ENCODE data around the gene CHRNB2.

CHRNB2 gene

DNA sequence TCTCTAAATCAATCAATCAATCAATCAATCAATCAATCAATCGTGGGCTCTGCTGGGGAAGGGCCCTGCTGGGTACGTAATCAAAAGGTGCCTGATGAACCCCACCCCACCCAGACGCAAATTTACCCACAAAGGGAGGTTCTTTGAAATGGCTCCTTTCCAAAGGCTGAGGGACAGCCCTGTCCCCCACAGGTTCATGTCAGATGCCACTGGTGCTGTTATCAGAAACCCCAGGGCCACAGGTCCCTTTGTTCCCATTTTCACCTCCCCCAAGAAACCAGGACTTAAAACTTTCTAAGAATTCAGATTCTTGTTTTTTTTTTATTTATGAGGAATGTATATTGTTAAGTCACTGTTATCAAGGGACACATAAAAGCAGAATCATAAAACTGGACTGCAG is 14.2 kb downstream of the CHRNB2 start:
- no peak for DNase-seq

DNA sequence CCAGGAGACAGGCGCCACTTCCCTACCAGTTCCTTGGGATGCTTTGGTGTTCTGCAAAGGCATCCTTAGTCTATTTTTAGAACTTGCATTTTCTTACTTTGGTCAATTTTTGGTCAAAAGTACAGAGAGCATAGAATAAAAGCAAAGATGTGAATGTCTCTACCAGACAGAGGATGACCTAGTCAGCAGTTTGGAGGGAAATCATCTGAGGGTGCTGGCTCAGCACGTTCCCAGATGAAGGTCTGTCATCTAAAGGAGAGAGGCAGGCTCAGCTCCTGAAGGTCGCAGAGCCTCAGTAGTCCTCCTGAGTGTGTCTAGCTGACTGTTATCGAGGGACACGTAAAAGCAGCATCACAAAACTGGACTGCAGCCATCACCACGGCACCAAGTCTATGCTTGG is 15.3 kb downstream of the CHRNB2 start:
- DNase-seq, result no peak

DNA sequence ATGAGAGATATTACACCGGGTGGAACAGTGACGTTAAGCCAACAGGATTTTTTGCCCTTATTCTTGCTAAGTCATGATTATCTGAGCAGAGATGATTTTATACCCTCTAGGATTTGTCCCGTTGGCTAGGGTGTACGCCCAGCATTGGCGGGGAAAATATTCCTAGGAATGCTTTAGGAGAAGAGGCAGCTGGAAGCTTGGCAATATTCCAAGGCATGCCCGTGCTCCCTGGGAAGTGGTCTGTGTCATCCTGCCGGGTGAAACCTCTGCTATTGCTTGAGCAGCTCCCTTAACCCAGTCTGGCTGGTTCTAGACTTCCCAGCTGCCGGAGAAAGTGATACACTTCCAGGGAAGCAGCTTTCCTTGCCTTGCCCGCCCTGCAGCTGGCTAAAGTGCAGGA is 16.2 kb downstream of the CHRNB2 start:
- no peak for DNase-seq

DNA sequence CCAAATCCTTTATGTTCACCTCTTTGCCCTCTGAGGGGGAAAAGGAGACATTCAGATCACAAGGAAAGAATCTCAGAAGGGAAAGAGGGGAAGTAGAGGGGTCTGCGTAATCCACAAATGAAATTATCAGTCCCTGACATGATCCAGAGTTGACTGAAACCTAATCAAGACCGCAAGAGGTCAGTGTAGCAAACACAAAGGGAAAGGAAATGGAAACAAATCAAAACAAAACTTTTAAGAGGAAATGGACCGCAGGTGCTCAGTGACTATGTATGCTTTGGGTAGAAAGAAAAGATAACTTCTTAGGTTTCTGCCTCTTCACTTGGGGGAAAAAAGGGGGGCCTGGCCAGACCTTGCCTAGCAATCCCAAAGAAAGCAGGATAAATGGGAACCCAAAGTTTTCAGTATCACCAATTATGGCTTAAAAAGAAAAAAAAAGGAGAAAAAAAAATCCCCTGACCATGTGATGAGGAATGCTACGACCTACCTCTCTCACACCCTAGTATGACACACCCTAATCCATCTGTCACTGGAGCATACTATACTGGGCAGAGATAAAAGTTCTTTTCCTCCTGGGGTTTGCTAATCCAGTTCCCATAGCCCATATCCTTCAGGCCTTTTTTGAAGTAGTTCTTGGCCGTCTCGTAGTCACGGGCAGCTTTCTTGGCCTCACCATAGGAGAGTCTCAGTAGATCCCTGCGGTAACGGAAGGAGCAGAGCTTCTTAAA is 16.9 kb downstream of the CHRNB2 start:
- no peak for DNase-seq

DNA sequence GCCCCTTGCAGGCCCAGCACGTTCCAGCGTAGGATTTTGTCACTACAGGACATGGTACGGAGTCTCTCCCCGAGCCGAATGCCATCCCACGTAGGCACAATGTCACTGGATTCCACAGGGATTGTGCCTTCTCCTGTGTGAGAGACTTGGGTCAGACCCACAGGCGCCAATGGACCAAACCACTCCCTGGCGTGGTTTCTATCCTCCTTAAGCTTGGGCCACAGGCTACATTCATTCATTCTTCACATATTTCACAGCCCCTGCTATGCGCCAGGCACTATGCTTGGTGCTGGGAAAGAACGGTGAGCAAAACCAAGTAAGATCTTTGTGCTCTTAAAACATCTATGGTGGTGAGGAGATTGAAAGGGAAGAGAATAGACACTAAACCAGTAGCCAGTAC is 18.7 kb downstream of the CHRNB2 start:
- no peak for DNase-seq

DNA sequence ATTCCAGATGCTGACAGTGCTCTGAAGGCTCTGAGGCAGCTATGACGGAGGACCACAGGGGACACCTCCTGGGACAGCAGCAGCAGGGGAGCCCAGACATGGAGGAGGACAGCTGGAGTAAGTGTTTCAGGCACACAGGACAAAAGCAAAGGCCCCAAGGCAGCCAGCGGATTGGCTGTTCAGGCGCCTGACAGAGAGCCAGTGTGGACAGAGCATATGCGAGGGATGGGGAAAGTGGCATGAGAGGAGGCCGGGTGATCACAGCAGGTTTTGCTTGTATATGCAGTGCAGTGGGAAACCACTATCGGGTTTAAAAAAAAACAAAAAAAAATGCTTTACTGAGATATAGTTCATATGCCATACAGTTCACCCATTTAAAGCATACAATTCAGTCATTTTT is 19.1 kb downstream of the CHRNB2 start:
- DNase-seq, result no peak

DNA sequence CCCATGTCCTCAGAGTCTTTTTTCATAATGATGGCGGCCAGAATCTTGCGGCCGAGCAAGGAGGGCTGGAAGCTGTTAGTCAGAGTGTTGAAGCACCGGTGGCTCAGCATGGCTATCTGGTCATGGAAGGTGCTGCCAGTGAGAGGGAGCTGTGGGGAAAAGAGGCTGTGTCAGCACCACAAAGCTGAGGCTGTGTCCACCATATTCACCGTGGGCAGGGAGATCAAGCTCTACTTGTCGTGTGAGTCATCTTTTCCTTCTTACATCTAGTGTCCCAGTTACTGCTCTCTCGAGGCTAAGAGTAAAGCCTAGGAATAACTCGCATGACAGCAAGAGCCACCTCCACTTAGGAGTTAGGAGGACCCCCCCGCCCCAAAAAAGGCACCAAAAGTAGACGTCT is 22.2 kb downstream of the CHRNB2 start:
- DNase-seq, result no peak

DNA sequence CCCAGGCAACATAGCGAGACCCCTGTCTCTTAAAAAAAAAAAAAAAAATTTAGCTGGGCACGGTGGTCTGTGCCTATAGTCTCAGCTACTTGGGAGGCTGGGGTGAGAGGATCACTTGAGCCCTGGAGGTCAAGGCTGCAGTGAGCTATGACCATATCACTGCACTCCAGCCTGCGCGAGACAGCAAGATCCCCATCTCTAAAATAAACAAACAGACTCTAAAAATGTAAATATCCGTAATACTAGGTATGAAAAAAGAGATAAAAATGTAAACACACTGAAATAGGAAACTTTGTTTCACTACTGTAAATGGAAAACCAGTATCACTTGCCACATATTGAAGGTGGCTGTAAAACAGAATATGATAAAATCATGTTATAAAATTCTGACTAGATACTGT is 23.2 kb downstream of the CHRNB2 start:
- no peak for DNase-seq

DNA sequence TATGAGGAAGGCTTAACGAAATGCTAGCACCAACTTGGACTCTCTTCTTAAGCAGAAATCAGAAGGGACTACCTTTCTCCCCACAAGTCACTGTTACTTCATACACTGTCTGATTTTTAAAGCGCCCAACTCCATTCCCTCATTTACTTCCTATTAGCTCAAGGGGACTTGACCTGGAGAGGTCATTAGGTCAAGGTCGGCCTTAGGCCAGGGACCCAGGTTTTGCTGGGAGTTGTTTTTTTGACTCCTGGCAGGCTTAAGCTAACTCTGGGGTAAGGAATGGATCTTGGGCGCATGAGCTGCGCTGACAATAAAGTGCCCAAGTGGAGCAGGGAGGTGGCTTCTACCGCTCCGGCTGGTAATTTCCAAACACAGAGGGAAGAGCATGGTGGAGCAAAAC is 23.6 kb downstream of the CHRNB2 start:
- DNase-seq, result no peak

DNA sequence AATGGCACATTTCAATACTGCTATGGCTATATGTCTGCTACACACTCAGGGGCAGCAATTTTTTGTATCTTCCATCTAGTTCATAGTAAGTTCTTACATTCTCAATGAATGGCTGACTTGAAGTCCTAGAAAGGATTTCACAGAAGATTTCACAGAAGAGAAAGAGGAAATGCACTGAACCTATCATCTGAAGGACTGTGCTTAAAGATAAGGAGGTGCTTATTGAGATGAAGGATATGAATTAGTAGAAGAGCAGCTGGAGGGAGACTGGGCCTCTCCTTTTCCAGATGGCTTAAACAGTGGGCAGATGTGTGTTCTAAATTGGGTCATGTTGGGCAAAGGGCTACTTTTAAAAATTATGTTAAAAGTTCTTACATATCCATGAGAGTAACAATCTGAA is 25.8 kb downstream of the CHRNB2 start:
- no peak for DNase-seq

DNA sequence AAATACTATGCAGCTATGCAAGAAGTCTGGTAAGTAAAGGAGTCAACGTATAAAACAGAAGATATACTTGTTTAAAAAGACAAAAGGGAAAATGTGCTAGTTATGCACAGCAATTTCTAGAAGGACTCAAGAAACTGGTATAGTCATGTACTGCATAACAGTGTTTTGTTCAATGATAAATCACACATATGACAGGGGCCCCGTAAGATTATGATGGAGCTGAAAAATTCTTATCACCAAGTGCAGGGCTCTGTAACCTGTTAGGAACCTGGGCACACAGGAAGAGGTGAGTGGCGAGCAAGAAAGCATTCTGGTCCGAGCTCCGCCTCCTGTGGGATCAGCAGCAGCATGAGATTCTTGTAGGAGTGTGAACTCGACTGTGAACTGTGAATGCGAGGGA is 27.2 kb downstream of the CHRNB2 start:
- no peak for DNase-seq

DNA sequence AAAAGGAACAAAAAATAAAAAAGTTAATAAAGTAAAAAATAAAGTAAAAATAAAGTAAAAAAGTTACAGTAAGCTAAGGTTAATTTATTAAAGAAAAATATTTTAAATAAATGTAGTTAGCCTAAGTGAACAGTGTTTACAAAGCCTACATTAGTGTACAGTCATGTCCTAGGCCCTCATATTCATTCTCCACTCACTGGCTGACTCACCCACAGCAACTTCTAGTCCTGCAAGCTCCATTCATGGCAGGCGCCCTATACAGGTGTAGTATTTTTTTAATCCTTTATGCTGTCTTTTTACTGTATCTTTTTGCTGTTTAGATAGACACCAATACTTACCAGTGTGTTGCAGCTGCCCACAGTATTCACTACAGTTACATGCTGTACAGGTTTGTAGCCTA is 28.0 kb downstream of the CHRNB2 start:
- DNase-seq, result no peak

DNA sequence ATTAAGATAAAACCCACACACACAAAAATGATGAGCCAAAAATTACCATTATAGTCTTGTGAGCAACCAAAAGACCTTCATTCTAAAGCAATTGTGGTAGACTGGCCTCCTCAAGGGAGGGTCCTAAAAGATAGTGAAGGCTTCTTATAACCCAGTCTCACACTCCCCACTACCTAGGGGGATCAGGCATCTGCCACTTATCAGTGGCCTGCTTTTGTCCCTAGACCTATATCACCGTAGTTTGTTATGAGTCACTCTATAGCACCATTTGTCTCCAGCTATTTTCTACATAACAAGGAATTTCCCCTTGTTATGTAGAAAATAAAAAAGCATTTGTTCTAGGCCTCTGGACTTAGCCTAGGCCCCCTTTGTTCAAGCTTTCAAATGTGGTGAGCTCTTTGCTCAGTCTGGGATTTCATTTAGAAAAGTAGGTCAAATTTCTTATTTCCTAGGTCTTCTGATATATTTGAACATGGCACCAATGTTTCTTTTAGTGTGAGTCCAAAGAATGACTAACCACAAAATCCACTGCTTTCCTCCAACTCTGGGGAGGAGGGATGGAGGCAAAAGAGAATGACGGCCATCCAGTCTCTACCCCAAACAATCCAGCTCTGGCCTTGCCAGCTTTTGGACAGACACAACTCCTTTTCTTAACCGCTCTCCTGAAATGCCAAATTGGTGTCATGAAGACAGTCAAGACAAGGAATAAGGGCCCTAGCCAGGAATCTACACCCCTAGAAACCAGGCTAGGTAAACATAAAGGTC is 31.5 kb downstream of the CHRNB2 start:
- DNase-seq, result no peak

DNA sequence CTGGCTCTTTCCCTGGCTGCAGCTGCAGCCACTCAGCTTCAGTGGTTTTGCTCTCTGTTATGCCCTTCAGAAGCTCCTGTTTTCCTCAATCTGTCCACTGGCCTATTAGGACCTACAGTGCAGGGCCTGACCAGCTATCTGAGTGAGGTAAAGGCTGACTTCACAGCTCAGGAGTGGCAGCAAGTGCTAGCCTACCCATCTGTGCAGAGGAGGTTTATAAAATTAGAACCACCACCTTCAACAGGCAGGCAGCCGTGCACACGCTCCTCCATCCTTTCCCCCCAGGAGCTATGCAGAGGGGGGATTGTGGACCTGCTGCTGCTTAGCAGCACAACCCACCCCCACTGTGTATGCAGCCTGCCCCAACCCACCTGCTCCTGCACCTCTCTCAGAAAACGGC is 32.1 kb downstream of the CHRNB2 start:
- DNase-seq, result no peak

DNA sequence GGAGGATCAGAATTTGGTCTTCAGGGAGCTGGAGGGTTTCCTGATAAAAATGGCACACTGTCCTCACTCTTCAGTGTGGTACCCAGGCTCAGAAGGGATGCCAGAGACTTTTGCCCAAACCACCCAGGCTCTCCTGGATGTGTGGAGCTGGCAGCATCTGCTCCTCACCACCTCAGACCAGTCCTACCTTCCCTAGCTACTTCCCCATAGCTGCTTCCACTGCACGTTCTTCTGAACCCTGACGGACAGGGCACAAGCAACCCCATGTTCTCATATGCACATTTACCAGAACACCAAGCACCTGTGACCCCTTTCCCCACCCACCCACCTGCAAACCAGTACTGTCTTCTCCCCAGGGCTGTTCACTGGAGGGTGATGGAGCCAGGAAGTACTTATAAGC is 35.7 kb downstream of the CHRNB2 start:
- DNase-seq, result no peak

DNA sequence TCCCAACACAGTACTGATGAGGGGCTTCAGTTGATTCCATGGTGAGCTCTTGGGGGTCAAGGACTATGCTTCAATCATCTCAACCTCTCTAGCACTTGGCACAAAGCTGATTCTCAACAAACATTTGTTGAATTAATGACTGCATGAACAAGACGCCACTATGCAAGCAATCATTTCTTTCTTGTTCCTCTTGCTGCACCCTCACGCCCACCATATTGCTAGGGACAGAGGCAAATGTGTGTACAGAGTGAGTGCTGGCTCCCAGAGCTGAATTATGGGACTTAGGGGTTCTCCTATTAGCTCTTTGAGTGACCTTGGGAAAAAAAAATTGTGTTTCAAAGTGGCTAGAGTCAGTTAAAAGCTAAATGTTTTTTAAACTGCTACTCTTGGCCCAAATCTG is 38.0 kb downstream of the CHRNB2 start:
- no peak for DNase-seq

DNA sequence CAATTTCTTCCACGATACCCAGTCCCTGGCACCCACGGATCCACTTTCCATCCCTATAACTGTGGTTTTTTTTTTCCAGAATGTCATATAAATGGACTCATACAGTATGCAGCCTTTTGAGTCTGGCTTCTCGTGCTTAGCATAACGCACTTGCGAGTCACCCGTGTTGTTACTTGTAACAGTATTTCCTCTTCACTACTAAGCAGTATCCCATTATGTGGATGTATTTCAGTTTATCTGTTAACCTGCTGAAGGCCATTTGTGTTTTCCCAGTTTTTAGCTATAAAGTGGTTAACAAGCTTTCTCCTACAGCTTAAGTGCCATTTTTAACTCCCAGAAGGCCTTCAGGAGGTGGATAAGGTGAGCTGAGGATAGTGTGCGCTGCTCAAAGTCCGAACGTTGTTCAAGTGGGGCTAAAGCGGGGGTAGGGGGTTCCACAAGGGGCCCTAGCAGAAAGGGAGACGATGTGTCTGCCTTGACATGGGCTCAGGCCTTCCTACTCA is 39.6 kb downstream of the CHRNB2 start:
- no peak for DNase-seq

DNA sequence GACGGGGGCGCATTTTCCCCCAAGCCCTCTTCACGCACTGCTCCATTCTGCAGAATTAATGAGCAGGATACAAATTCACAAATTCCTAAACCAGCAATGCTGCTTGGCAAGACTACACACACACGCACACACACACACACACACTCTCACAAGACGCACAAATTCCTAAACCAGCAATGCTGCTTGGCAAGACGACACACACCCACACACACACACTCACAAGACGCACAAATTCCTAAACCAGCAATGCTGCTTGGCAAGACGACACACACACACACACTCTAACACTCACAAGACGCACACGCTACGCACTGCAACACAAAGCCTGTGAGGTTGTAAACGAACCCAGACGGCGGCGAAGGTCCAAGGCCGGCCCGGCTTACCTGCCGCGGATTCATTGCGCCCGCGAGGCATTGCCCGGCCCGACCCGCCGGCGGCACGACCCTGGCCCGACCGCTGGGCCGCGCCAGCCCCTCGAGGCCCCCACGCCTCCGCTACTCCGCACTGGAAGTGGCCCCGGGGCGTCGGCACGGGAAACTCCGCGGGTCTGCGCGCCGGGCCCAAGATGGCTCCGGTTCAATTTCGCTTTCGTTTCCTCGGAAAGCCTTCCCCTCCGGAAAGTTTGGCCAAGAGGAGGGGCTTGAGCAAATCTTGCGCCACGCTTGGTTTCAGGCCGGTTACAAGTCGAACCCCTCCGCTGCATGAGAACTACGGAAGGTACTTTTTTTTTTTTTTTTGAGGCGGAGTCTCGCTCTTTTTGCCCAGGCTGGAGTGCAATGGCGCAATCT is 40.2 kb downstream of the CHRNB2 start, which contains the start of gene ADAR:
Gene ADAR, minus strand, starts transcription at position 578 of the 788 bp plus-strand sequence. Its CDS starts 180 bp downstream, at position 398.
- peak; percentile 20 for DNase-seq

DNA sequence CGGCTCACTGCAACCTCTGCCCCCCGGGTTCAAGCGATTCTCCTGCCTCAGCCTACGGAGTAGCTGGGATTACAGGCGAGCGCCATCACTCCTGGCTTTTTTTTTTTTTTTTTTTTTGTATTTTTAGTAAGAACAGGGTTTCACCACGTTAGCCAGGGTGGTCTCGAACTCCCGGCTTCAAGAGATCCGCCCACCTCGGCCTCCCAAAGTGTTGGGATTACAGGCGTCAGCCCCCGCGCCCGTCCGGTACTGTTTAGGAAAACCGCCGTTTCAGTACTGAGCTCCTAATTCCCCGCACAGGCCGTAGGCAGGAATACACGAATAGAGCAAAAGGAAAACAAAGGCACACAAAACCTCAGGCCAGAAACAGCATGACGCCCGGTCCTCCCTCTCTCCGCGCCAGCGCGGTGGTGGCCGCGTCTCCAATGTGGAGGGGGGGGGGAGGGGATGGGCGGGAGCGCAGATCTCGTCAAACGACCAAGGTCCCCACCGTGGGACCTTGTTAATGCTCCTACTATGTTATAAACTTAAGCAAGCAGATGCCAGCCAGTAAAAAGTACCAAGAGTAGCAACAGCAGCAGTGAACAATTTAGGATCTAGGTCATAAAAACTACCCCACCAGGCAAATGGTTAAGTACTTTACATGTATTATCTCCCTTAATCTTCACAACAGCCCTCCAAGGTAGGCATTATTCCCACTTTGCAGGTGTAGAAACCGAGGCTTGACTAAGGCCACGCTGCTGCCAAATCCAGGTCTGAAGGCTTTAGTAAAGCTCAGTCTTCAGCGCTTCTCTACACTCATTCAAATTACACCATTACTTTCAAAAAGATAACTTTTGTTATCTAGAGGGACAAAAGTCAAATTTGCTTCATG is 41.1 kb downstream of the CHRNB2 start:
- peak; percentile 48 for DNase-seq

DNA sequence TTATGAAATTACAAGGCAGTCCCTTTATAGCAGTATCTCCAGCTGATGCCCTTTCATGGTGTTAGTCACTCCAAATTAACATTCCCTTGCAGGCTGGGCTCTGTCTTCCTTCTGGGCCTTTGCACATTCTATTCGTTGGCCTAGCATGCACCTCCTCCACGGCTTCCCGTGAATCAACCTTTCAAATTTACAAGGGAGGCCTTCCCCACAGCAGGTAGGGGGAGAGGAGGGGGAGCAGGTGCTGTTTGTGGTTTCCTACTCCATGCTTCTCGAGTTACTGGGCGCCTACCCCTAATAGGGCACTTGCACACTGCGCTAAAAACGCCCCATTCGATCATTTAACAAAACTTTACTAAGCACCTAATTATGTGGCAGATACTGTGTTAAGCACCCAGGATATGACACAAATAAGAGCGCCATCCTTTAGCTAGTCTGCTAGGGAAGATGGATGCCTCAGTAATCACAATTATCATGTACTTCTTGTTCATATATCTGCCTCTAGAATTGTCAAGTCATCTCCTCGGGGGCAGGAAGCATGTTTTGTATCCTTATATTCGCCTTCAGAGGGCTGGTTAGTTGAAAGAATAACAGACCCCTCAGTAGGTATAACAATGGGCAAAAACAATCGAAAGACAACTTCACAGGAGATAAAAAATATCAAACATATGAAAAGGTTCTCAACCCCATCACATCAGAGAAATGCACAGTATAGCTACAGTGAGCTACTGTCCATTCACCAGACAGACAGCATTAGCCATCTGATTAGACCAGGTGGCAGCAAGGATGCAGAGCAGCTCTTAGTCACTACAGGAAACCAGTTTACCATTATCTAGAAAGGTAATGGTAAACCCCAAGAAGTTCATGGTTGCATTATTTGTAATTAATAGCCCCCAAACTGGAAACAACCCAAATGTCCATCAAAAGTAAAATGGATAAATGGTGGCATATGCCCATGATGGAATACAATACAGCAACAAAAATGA is 42.1 kb downstream of the CHRNB2 start:
- no peak for DNase-seq

DNA sequence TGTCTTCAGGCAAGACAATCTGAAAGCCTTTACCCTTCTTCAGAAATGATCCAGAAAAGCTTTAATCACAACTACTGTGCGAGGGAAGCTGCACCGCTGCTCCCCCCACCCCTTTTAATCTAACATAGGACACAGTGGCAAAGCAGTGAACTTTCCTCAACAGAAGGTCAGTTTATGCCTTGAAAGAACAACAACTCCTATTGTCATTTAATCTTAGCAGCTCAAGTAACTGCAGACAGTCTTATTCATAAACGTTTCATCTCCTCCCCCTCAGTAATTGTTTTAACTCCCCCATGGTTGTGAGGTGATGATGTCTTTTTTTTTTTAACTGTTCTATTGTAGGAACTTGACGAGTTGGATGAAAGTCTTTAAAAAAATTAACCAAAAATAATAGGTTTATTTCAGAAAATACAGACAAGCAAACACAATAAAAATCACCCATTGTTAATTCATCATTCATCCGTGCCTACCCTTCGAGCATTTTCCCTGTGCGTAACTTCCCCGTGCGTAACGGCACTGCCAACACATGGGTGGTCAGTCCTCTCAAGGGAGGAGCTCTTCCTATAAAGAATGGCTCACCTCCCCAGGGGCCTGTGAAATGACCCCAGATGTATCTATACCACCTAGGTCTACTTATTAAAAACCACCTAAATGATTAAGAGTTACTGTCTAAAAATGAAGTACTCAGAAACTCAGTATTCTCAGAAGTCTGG is 43.7 kb downstream of the CHRNB2 start:
- no peak for DNase-seq
